ENCODE measurements around the gene PCDHB5. TPM values are rescaled to one million over a fixed set of nuclear protein-coding genes. Genes with fewer than 3 reads are reported as not detected.
A peak's percentile ranks its signal among the peaks of the same experiment; 100 is the strongest.
"Not testable (repeated sequence)": the region's sequence is repeated elsewhere in the genome, so short reads cannot be mapped to it uniquely, and the experiment has no call there.

PCDHB5 gene
- total RNA-seq, 1 experiment from 2014 or later = 23.6 TPM

DNA sequence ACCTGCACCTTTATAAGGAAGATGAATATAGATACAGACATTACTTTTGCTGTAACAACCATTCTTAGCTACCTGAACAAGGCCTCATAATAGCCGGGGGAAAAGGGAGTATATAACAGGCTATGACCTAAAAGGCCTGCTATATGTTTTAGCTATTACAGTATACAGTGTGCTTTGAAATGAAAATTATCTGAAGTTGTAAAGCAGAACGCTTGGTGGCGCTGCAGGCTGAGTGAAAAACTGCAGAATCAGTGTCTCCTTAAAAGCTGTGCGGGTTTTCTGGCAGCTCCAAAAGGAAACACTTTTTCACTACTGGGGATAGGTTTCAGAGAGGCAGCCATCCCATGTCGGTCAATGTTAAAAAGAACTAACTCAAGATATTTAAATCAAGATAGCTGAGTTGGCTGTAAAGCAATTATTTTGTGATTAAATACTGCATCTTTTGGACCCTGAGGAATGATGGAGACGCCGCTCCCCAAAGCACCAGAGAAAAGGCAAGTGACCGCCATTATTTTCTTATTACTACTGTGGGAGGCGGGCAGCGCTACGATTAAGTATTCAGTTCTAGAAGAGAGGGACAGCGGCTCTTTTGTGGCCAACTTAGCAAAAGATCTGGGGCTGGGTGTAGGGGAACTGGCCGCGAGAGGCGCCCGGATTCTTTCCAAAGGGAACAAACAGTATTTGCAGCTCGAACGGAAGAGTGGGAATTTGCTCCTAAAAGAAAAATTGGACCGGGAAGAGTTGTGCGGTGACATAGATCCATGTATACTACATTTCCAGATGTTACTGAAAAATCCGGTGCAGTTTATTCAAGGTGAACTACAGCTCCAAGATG is 20.8 kb downstream of the PCDHB5 start:
- Histone ChIP-seq H3K36me3 (ENCODE audit: insufficient read depth, low read length, poor library complexity, severe bottlenecking) (no peaks in the 10 kb centered on the region), H3K9me3 (ENCODE audit: low read depth, low read length, poor library complexity, severe bottlenecking) (no peaks in the 10 kb centered on the region), H3K27me3 (replicated peaks; ENCODE audit: insufficient read depth, low read depth, low read length, poor library complexity) (no peaks in the 10 kb centered on the region), H3K27ac (ENCODE audit: low read depth, low read length, poor library complexity, severe bottlenecking) (no peak overlapping the region), H3K4me3 (ENCODE audit: low read depth, low read length, poor library complexity, severe bottlenecking) (no peak overlapping the region), H3K4me1 (ENCODE audit: insufficient read depth, low read length, poor library complexity, severe bottlenecking) (no peaks in the 10 kb centered on the region)
- intact Hi-C loops (cut with micrococcal nuclease; ENCODE audit: unreplicated experiment) = no loop called here
- TF ChIP-seq, protein P1, sequence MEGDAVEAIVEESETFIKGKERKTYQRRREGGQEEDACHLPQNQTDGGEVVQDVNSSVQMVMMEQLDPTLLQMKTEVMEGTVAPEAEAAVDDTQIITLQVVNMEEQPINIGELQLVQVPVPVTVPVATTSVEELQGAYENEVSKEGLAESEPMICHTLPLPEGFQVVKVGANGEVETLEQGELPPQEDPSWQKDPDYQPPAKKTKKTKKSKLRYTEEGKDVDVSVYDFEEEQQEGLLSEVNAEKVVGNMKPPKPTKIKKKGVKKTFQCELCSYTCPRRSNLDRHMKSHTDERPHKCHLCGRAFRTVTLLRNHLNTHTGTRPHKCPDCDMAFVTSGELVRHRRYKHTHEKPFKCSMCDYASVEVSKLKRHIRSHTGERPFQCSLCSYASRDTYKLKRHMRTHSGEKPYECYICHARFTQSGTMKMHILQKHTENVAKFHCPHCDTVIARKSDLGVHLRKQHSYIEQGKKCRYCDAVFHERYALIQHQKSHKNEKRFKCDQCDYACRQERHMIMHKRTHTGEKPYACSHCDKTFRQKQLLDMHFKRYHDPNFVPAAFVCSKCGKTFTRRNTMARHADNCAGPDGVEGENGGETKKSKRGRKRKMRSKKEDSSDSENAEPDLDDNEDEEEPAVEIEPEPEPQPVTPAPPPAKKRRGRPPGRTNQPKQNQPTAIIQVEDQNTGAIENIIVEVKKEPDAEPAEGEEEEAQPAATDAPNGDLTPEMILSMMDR (conservative IDR thresholded peaks at IDR 0.05; ENCODE audit: low read depth, low read length) = peak; percentile 72
- no peak for TF ChIP-seq EZH2 (IDR thresholded peaks at IDR 0.05; ENCODE audit: borderline replicate concordance, low read depth, low read length, poor library complexity, severe bottlenecking)
- POLR2A ChIA-PET (ENCODE audit: low non-redundant PET) = no interaction called here
- DNase-seq (ENCODE audit: low spot score) = peak; percentile 65
- CTCF ChIA-PET = interaction anchor here (1.0 to 1.3 kb wide), 3 partner anchors 27 to 408 kb away, joined by 3 to 8 read pairs (median 3); partner anchors contain the start of genes PCDHB16 and PCDHB2
- no TSS peak for BruUV-seq (replicated peaks)

- BruUV-seq (replicated peaks); CTCF ChIA-PET; intact Hi-C loops (cut with micrococcal nuclease; ENCODE audit: unreplicated experiment); DNase-seq (ENCODE audit: low spot score); H3K4me3 ChIP-seq (ENCODE audit: low read depth, low read length, poor library complexity, severe bottlenecking); H3K36me3 ChIP-seq (ENCODE audit: insufficient read depth, low read length, poor library complexity, severe bottlenecking); H3K9me3 ChIP-seq (ENCODE audit: low read depth, low read length, poor library complexity, severe bottlenecking); POLR2A ChIA-PET (ENCODE audit: low non-redundant PET); H3K27ac ChIP-seq (ENCODE audit: low read depth, low read length, poor library complexity, severe bottlenecking); H3K4me1 ChIP-seq (ENCODE audit: insufficient read depth, low read length, poor library complexity, severe bottlenecking); H3K27me3 ChIP-seq (replicated peaks; ENCODE audit: insufficient read depth, low read depth, low read length, poor library complexity): not testable (repeated sequence)
These were observed 22.4 kb downstream of the PCDHB5 start for GRCh38 chr5:141157356-141157755.

DNA sequence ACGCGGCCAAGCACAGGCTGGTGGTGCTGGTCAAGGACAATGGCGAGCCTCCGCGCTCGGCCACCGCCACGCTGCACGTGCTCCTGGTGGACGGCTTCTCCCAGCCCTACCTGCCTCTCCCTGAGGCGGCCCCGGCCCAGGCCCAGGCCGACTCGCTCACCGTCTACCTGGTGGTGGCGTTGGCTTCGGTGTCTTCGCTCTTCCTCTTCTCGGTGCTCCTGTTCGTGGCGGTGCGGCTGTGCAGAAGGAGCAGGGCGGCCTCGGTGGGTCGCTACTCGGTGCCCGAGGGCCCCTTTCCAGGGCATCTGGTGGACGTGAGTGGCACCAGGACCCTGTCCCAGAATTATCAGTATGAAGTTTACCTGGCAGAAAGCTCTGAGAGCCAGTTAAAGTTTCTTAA is 22.9 kb downstream of the PCDHB5 start:
- H3K9me3 ChIP-seq (ENCODE audit: low read depth, low read length, poor library complexity, severe bottlenecking); H3K27ac ChIP-seq (ENCODE audit: low read depth, low read length, poor library complexity, severe bottlenecking); H3K27me3 ChIP-seq (replicated peaks; ENCODE audit: insufficient read depth, low read depth, low read length, poor library complexity); BruUV-seq (replicated peaks); H3K4me1 ChIP-seq (ENCODE audit: insufficient read depth, low read length, poor library complexity, severe bottlenecking); DNase-seq (ENCODE audit: low spot score); POLR2A ChIA-PET (ENCODE audit: low non-redundant PET); intact Hi-C loops (cut with micrococcal nuclease; ENCODE audit: unreplicated experiment); CTCF ChIA-PET; H3K36me3 ChIP-seq (ENCODE audit: insufficient read depth, low read length, poor library complexity, severe bottlenecking); H3K4me3 ChIP-seq (ENCODE audit: low read depth, low read length, poor library complexity, severe bottlenecking): not testable (repeated sequence)

- no peaks in the 10 kb centered on the region for H3K27me3 ChIP-seq (replicated peaks; ENCODE audit: insufficient read depth, low read depth, low read length, poor library complexity)
- peak; percentile 85 for DNase-seq (ENCODE audit: low spot score)
- H3K36me3 ChIP-seq (ENCODE audit: insufficient read depth, low read length, poor library complexity, severe bottlenecking) = no peaks in the 10 kb centered on the region
- H3K27ac ChIP-seq (ENCODE audit: low read depth, low read length, poor library complexity, severe bottlenecking) = no peak within 1 kb of the TSS
- H3K9me3 ChIP-seq (ENCODE audit: low read depth, low read length, poor library complexity, severe bottlenecking) = no peaks in the 10 kb centered on the region
- no peaks in the 10 kb centered on the region for H3K4me1 ChIP-seq (ENCODE audit: insufficient read depth, low read length, poor library complexity, severe bottlenecking)
- POLR2A ChIA-PET (ENCODE audit: low non-redundant PET) = no interaction called here
- peak within 1 kb of the TSS; percentile 16 for H3K4me3 ChIP-seq (ENCODE audit: low read depth, low read length, poor library complexity, severe bottlenecking)
- no peak for TF ChIP-seq EZH2 (IDR thresholded peaks at IDR 0.05; ENCODE audit: borderline replicate concordance, low read depth, low read length, poor library complexity, severe bottlenecking)
- TF ChIP-seq, protein P1 (conservative IDR thresholded peaks at IDR 0.05; ENCODE audit: low read depth, low read length) = peak; percentile 83
- CTCF ChIA-PET = no interaction called here
- TSS peak; percentile 43 for BruUV-seq (replicated peaks)
- intact Hi-C loops (cut with micrococcal nuclease; ENCODE audit: unreplicated experiment) = no loop called here
These were observed 37.6 kb downstream of the PCDHB5 start, which contains the start of gene PCDHB7 for GRCh38 chr5:141172381-141173204. PCDHB7 (plus strand) TSS chr5:141172644; CDS start chr5:141172836, 192 bp downstream.

GRCh38 chr5:141174291-141175104 is 39.5 kb downstream of the PCDHB5 start:
- BruUV-seq (replicated peaks); DNase-seq (ENCODE audit: low spot score); H3K36me3 ChIP-seq (ENCODE audit: insufficient read depth, low read length, poor library complexity, severe bottlenecking); H3K27me3 ChIP-seq (replicated peaks; ENCODE audit: insufficient read depth, low read depth, low read length, poor library complexity); H3K4me3 ChIP-seq (ENCODE audit: low read depth, low read length, poor library complexity, severe bottlenecking); POLR2A ChIA-PET (ENCODE audit: low non-redundant PET); H3K9me3 ChIP-seq (ENCODE audit: low read depth, low read length, poor library complexity, severe bottlenecking); CTCF ChIA-PET; H3K4me1 ChIP-seq (ENCODE audit: insufficient read depth, low read length, poor library complexity, severe bottlenecking); H3K27ac ChIP-seq (ENCODE audit: low read depth, low read length, poor library complexity, severe bottlenecking); intact Hi-C loops (cut with micrococcal nuclease; ENCODE audit: unreplicated experiment): not testable (repeated sequence)

Measured in A673 (cell line).